Parathyroid adenoma (tissue), 2 donors: ENCODE results near the gene CHST3.

Experiments
- H2AFZ ChIP-seq: fragments of 300-600 bp; sonication (generic); one replicate; pipeline ENCODE4 v1.7.0; 2017; ENCODE audit warnings: antibody characterized with exemption, mild to moderate bottlenecking
- H3K27ac ChIP-seq: fragments of 300-600 bp; sonication (generic); one replicate; pipeline ENCODE4 v1.7.0; 2017
- H3K27me3 ChIP-seq: fragments of 300-600 bp; sonication (generic); one replicate; pipeline ENCODE4 v1.7.0; 2017; ENCODE audit warnings: low read length; ENCODE audit not compliant: control insufficient read depth, insufficient read depth
- H3K36me3 ChIP-seq: fragments of 300-600 bp; sonication (generic); one replicate; pipeline ENCODE4 v1.7.0; 2017; ENCODE audit warnings: low read length; ENCODE audit not compliant: control insufficient read depth, insufficient read depth
- H3K4me1 ChIP-seq: fragments of 300-600 bp; sonication (generic); one replicate; pipeline ENCODE4 v1.7.0; 2017; ENCODE audit warnings: control low read depth
- H3K4me2 ChIP-seq: fragments of 300-600 bp; sonication (generic); one replicate; pipeline ENCODE4 v1.7.0; 2017; ENCODE audit warnings: low read length
- H3K4me3 ChIP-seq: fragments of 300-600 bp; sonication (generic); one replicate; pipeline ENCODE4 v1.7.0; 2017; ENCODE audit warnings: low read depth, low read length
- H3K79me2 ChIP-seq: fragments of 300-600 bp; sonication (generic); one replicate; pipeline ENCODE4 v1.7.0; 2017; ENCODE audit warnings: control low read depth
- H3K9ac ChIP-seq: fragments of 300-600 bp; sonication (generic); one replicate; pipeline ENCODE4 v1.7.0; 2017; ENCODE audit warnings: mild to moderate bottlenecking
- H3K9me3 ChIP-seq: fragments of 300-600 bp; sonication (generic); one replicate; pipeline ENCODE4 v1.7.0; 2017; ENCODE audit warnings: low read length; ENCODE audit not compliant: control insufficient read depth
- TF ChIP-seq, protein P1 (sequence below): fragments of 300-600 bp; sonication (generic); IDR thresholded peaks from one replicate; pipeline ENCODE4 v1.7.0; 2017; ENCODE audit warnings: antibody characterized with exemption, mild to moderate bottlenecking
- donor health status: primary hyperparathyroidism.

The CHST3 gene

DNA sequence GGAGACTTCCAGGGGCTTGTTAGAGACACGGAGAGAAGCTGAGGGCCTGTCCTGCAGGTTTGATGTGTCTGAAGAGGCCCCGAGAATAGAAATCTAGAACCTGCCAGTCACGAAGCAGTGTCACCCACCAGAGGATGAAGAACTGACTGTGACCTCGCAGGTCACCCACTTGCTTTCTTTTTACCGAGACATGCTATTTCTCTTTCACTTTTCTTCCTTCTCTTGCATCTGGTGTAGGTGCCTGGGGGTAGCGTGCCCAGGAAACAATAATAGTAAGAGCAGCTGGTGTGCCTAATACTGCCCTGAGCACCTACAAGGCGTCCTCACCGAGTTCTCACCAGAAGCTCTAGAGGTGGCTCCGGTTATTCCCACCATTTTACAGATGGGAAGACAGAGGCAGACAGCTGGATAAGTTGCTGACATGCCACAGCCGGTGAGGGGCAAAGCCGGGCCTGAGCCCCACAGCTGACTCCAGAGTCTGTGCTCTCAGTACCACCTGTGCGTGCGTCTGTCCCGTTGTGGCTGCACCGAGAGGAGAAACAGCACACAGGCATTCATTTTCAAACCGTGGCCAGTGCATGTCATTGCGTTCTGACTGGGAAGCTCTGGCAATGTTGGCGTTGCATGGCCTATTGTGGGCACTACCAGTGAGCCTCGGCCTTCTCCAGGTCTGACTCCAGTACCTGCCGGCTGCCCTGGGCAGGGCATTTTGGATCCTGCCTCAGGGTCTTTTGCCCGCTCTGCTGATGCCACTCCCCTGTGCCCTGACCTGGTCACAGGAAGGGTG lies 7.8 kb downstream of the CHST3 start:
- Histone ChIP-seq H3K27ac (no peak overlapping the region), H3K4me3 (no peak overlapping the region), H3K27me3 (no peaks in the 10 kb centered on the region), H3K4me2 (no peak overlapping the region), H3K4me1 (no peaks in the 10 kb centered on the region), H3K36me3 (no peaks in the 10 kb centered on the region), H2AFZ (no peak overlapping the region), H3K79me2 (no peaks in the 10 kb centered on the region), H3K9me3 (no peaks in the 10 kb centered on the region), H3K9ac (no peak overlapping the region)
- TF ChIP-seq, protein P1, sequence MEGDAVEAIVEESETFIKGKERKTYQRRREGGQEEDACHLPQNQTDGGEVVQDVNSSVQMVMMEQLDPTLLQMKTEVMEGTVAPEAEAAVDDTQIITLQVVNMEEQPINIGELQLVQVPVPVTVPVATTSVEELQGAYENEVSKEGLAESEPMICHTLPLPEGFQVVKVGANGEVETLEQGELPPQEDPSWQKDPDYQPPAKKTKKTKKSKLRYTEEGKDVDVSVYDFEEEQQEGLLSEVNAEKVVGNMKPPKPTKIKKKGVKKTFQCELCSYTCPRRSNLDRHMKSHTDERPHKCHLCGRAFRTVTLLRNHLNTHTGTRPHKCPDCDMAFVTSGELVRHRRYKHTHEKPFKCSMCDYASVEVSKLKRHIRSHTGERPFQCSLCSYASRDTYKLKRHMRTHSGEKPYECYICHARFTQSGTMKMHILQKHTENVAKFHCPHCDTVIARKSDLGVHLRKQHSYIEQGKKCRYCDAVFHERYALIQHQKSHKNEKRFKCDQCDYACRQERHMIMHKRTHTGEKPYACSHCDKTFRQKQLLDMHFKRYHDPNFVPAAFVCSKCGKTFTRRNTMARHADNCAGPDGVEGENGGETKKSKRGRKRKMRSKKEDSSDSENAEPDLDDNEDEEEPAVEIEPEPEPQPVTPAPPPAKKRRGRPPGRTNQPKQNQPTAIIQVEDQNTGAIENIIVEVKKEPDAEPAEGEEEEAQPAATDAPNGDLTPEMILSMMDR = no peak

DNA sequence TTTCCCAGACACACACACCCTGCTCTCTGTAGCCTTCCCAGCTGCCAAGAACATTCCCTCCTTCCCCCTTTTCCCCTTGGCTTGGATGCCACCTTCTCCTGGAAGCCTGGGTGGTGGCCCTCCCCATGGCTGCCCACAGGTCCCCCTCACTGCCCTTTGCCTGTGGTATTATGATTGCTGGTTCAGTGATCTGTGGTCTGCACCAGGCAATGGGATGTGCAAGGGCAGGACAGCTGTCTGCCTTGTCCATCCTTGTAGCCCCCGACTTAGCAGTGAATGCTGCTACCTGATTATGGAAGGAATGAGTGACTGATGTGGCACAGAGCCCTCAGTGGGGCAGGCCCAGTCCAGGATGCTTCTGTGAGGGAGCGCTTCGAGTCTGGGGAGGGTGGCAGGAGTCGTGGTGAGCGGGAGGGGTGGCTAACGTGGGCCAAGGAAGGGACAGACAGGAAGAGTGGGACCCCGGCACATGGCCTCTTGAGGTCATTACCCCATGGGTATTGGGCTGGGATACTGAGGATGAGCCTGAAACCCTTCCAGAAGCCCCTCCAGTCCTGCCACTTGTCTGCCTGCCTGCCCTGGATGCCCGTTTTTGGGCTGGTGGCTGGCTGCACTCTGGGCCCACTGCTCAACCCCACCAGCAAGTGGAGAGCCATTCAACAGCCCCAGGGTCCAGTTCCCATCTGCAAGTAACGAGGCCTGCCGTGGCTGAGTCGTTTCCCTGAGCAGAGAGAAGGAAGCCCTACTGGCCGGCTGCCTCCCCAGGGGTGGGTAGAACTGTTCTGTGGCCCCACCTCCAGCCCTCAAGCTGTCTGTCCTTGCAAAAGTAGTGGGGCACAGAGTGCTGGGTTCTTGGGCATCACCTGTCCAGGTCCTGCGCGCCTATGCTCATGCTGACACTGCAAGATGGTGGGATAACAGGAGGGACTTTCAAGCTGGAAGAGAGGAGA lies 8.8 kb downstream of the CHST3 start:
- Histone ChIP-seq H3K27me3 (no peaks in the 10 kb centered on the region), H3K4me1 (no peaks in the 10 kb centered on the region), H3K9ac (no peak overlapping the region), H3K36me3 (no peaks in the 10 kb centered on the region), H3K9me3 (no peaks in the 10 kb centered on the region), H3K27ac (no peak overlapping the region), H3K4me2 (no peak overlapping the region), H3K4me3 (no peak overlapping the region), H3K79me2 (no peaks in the 10 kb centered on the region), H2AFZ (no peak overlapping the region)
- TF ChIP-seq, protein P1 = no peak

DNA sequence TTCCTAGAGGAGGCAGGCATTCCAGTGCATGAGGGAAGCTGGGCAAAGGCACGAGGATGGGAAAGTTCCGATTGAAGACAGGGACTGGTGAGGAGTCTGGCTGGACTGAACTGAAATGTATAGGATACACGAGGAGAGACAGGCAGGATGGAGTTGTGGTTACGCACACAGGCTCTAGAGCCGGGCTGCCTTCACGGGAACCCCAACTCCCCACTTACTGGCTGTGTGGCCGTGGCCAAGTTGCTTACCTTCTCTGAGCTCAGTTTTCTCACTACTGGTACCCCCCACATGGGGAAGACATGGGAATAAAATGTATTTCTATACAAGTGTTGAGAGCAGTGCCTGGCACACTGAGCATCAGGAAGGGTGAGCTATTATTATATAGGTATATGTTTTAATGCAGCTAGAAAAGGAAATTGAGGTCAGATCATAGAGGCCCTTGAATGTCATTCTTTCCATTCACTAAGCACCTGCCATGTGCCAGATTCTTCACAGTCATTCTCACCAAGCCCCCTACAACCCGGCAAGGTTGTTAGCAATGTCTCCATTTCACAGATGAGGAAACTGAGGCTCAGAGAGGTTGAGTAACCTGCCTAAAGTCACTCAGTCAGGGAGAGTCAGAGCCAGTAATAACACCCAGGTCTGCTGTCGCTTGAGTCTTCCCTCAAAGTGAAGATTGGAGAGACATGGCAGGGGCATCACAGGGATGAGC lies 9.7 kb downstream of the CHST3 start:
- Histone ChIP-seq H3K27me3 (no peaks in the 10 kb centered on the region), H3K4me1 (no peaks in the 10 kb centered on the region), H3K4me2 (no peak overlapping the region), H3K9me3 (no peaks in the 10 kb centered on the region), H3K79me2 (no peaks in the 10 kb centered on the region), H3K4me3 (no peak overlapping the region), H3K36me3 (no peaks in the 10 kb centered on the region), H3K9ac (no peak overlapping the region), H2AFZ (no peak overlapping the region), H3K27ac (no peak overlapping the region)
- TF ChIP-seq, protein P1 = no peak

DNA sequence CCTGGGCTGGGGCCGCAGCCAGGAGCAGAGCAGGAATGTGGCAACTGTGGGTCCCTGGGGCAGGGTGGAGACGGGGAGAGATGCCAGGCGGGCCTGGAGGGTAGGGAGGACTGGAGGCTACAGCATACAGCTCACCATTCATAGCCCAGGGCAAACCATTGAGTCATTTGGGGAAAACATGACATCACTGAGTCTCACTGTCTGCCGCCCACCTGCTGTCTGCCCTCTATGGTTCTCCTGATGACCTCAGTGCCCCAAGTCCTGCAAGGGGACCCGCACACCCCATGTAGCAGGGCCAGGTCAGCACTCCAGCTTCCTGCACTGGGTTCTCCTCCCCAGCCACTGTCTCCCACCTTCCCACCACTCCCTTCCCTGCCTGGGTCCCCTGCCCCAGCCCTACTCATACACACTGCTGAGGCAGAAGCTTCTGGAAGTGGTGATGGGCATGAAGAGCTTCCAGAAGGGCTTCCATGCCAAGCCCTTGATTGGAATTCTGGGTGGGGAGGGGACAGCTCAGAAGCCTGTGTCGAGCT lies 10.4 kb downstream of the CHST3 start:
- Histone ChIP-seq H3K9me3 (no peaks in the 10 kb centered on the region), H3K4me3 (no peak overlapping the region), H3K36me3 (no peaks in the 10 kb centered on the region), H2AFZ (no peak overlapping the region), H3K4me1 (no peaks in the 10 kb centered on the region), H3K27ac (no peak overlapping the region), H3K9ac (no peak overlapping the region), H3K79me2 (no peaks in the 10 kb centered on the region), H3K27me3 (no peaks in the 10 kb centered on the region), H3K4me2 (no peak overlapping the region)
- TF ChIP-seq, protein P1 = no peak
